ENCODE data around the gene MISP.

Gene MISP

DNA sequence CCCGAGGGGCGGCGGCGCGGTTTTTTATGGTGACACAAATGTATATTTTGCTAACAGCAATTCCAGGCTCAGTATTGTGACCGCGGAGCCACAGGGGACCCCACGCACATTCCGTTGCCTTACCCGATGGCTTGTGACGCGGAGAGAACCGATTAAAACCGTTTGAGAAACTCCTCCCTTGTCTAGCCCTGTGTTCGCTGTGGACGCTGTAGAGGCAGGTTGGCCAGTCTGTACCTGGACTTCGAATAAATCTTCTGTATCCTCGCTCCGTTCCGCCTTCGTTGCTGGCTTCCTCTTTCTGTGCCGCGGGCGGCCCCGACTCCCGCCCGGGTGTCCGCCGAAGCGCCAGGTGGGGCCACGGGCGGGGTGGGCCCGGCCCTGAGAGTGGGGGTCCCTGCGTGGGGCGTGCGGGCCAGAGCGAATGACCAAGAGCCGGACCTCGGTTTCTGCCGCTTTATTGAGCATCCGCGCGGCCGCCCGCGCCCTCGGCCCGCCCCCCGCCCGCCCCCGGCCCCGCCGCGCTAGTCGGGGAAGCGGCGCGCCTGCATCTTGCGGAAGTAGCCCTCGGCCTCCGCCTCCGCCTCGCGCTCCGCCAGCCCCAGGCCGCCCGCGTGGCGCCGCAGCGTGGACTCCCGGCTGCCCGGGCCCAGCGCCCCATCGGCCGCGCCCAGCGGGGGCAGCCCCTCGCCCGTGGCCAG is 61.3 kb downstream of the MISP start:
- no peak for DNase-seq

DNA sequence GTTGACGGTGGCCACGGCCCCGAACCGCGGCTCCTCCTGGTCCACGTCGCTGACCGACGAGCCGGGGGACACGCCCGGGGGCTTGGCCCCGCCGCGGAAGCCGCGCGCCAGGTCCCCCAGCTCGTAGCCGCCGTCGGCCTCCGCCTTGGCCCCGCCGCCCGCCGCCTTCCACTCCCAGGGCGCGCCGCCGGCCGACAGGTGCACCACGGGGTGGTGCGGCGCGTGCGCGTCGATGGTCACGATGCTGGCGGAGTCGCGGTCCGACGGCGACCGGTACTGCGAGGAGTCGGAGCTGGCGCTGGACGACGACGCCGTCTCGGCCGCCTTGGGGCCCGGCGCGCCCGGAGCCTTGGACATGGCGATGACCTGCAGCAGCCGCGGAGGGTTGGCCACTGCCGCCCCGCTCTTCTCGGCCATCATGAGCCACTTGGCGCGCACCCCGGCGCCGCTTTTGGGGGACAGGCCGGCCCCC is 61.9 kb downstream of the MISP start:
- no peak for DNase-seq

DNA sequence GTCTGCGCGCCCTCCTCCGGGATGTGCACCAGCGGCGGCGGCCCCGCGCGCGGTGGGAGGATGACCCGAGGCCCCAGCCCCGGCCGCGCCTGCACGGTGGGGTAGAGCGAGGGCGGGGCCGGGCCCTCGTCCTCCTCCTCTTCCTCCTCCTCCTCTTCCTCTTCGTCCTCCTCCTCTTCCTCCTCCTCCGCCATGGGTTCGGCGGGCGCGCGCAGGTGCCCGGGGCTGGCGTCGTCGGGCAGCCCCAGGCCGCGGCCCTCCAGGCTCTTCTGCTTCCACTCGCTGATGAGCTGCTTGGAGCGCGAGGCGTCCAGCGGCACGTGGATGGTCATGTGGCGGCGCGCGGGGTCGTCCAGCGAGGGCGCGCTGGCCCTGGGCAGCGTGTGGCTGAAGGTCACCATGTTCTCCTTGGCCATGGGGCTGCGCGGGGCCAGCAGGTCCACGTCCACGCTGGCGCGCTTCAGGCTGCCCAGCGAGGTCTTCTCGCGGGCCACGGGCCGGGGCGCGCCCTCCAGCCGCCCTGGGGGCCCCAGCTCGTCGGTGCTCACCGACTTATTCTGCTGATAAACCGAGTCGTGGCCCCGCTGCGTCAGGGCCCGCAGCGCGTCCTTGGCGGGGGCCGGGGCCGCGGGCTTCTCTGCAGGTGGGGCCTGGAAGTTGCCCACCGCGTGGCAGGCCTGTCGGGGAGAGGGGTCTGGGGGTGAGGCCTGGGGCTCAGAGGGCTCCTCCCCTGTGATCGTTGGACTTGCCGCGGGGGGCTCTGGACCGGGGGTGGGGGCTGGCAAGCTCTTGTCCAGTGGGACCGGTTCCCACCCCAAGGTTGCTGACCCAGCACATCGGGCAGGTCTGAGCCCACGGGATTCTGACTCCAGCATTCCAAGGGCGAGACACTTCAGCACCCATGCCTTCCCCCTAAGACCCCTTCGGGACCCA is 62.6 kb downstream of the MISP start:
- DNase-seq = no peak

Measured in DMS153 (cell line).